GM12878 (cell line): ENCODE data around the gene TMC8. TPM values are rescaled to one million over a fixed set of nuclear protein-coding genes. Genes with fewer than 3 reads are reported as not detected.

Source experiments
- CBX3 ChIP-seq: fragments of 200-600 bp; sonication (generic); IDR thresholded peaks from 2 replicates; pipeline ENCODE4 v1.6.1; 2016; ENCODE audit warnings: low read depth, borderline replicate concordance
- HDAC6 ChIP-seq: fragments of 200-600 bp; sonication (generic); IDR thresholded peaks from one replicate; pipeline ENCODE4 v1.8.0; 2017; ENCODE audit warnings: antibody characterized with exemption; ENCODE audit not compliant: unreplicated experiment
- KAT2A ChIP-seq: conservative IDR thresholded peaks from 2 replicates; pipeline ENCODE4 v1.6.1; 2011; ENCODE audit warnings: low read depth, low read length; ENCODE audit not compliant: control insufficient read depth
- MXI1 ChIP-seq: fragments of 150-350 bp; IDR thresholded peaks from 2 replicates; pipeline ENCODE4 v1.6.1; 2011; ENCODE audit warnings: low read depth, mild to moderate bottlenecking, inconsistent platforms, low read length, improper control_type of control experiment
- NRF1 ChIP-seq: conservative IDR thresholded peaks from 2 replicates; pipeline ENCODE4 v1.6.1; 2011; ENCODE audit warnings: mild to moderate bottlenecking, low read depth, low read length, improper control_type of control experiment
- SREBF1 ChIP-seq: IDR thresholded peaks from 2 replicates; pipeline ENCODE4 v1.6.1; 2012; ENCODE audit warnings: mild to moderate bottlenecking, low read length
- ZNF274 ChIP-seq: IDR thresholded peaks from one replicate; pipeline ENCODE4 v1.8.0; 2011; ENCODE audit not compliant: insufficient read length, insufficient read depth
- ZNF622 ChIP-seq: fragments of 450-650 bp; IDR thresholded peaks from 2 replicates; pipeline ENCODE4 v1.6.1; 2017; ENCODE audit warnings: mild to moderate bottlenecking, inconsistent platforms
- polyA plus RNA-seq, 11 experiments: library from polyadenylated mRNA; depleted of rRNA in 4 of 11; unstranded in 6 of 11; stranded (reverse) in 5 of 11; fragments of >200 nt; fragmentation: Nextera tagmentation in 4 of 11; fragmentation: Illumina TruSeq in 1 of 11; extraction: Ambion mirVana in 4 of 11; extraction: Trizol in 1 of 11; gene quantifications; 1 replicate in 1 of 11; 2 replicates in 10 of 11; pipeline versions ENCODE4 v1.2.1 to v1.2.3, GENCODE V29; 2011 to 2016; ENCODE audit warnings: inconsistent platforms in 2 of 11, missing spikeins in 2 of 11, low read depth in 1 of 11
- total RNA-seq, 4 experiments: library from RNA; depleted of rRNA in 3 of 4; stranded (reverse); fragments of >200 nt in 3 of 4; fragmentation: Illumina TruSeq in 1 of 4; extraction: Trizol in 1 of 4; gene quantifications; 2 replicates each; pipeline versions ENCODE4 v1.2.1 to v1.2.3, GENCODE V29; 2013 to 2021
- TF ChIP-seq, protein P1 (sequence below): fragments of 450-650 bp; formaldehyde crosslinking; IDR thresholded peaks from 2 replicates; pipeline ENCODE4 v1.4.0; 2022; ENCODE audit warnings: mild to moderate bottlenecking, moderate library complexity
- TF ChIP-seq, protein P2 (sequence below): fragments of 450-650 bp; IDR thresholded peaks from 2 replicates; pipeline ENCODE4 v1.6.1; 2017; ENCODE audit warnings: mild to moderate bottlenecking
- TF ChIP-seq, protein P3 (sequence below): fragments of 450-650 bp; IDR thresholded peaks from 2 replicates; pipeline ENCODE4 v1.6.1; 2017; ENCODE audit warnings: mild to moderate bottlenecking, moderate library complexity
- TF ChIP-seq, protein P4 (sequence below): fragments of 450-650 bp; conservative IDR thresholded peaks from 2 replicates; pipeline ENCODE4 v1.6.1; 2017; ENCODE audit warnings: mild to moderate bottlenecking, moderate library complexity
- TF ChIP-seq, protein P5 (sequence below): fragments of 450-650 bp; IDR thresholded peaks from 2 replicates; pipeline ENCODE4 v1.6.1; 2014; ENCODE audit warnings: mild to moderate bottlenecking
- TF ChIP-seq, protein P6 (sequence below), 3 experiments: IDR thresholded peaks in 2 of 3; conservative IDR thresholded peaks in 1 of 3; 2 replicates each; pipeline ENCODE4 v1.5.1; 2011; ENCODE audit warnings: low read depth in 3 of 3, low read length in 3 of 3, mild to moderate bottlenecking in 3 of 3, control low read depth in 2 of 3, moderate library complexity in 2 of 3, inconsistent platforms in 1 of 3, mixed read lengths in 1 of 3; ENCODE audit not compliant: control insufficient read depth in 2 of 3, insufficient read depth in 1 of 3; ENCODE audit errors: extremely low read depth in 1 of 3

Gene TMC8
- total and polyA plus RNA-seq, 10 of the 15 experiments (the other 5 are each of a cell fraction or from before 2014, with no cell fraction given): 2.7 to 128 (median 40.0) TPM

DNA sequence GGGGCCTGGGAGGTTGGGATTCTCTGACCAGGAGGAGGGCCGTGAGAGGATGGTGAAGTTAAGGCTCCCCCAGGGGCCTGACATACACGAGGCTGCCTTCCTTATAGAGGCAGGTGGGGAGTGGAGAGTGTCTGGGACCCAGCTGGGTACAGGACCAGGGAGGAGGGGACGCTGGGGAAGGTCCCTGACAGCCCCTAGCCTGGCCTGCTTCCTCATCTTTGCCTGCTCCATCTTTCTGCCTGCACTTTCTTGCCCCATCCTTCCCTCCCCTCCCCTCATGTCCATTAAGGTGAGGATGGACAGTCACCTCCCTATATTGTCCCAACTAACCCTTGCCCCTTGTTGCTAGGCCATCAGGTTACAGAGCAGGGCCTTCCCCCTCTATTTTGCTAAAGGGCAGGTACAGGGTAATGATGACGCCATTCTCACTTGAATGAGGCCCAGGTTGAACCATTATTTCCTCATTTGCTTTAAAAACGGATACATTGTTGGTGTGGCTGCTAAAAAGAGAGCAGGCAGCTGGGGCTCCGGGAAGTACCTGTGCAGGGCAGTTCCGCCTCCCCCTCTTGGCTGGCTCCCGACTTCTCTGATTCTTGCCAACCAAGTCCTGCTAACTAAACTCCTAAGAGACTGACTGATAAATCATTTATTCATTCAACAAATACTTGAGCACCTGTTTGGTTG is 16.9 kb downstream of the TMC8 start (continued):
- TF ChIP-seq, protein P1, sequence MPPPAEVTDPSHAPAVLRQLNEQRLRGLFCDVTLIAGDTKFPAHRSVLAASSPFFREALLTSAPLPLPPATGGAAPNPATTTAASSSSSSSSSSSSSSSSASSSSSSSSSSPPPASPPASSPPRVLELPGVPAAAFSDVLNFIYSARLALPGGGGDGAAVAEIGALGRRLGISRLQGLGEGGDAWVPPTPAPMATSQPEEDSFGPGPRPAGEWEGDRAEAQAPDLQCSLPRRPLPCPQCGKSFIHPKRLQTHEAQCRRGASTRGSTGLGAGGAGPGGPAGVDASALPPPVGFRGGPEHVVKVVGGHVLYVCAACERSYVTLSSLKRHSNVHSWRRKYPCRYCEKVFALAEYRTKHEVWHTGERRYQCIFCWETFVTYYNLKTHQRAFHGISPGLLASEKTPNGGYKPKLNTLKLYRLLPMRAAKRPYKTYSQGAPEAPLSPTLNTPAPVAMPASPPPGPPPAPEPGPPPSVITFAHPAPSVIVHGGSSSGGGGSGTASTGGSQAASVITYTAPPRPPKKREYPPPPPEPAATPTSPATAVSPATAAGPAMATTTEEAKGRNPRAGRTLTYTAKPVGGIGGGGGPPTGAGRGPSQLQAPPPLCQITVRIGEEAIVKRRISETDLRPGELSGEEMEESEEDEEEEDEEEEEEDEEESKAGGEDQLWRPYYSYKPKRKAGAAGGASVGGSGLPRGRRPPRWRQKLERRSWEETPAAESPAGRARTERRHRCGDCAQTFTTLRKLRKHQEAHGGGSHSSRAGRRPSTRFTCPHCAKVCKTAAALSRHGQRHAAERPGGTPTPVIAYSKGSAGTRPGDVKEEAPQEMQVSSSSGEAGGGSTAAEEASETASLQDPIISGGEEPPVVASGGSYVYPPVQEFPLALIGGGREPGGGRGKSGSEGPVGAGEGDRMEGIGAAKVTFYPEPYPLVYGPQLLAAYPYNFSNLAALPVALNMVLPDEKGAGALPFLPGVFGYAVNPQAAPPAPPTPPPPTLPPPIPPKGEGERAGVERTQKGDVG (CRISPR knock-in tag): no peak
- TF ChIP-seq MXI1 (peak; percentile 54; the same call in 1 of the 2 replicates), HDAC6 (no peak), CBX3 (no peak), KAT2A (no peak), NRF1 (no peak), SREBF1 (no peak), ZNF274 (no peak), ZNF622 (no peak)
- TF ChIP-seq, protein P2, sequence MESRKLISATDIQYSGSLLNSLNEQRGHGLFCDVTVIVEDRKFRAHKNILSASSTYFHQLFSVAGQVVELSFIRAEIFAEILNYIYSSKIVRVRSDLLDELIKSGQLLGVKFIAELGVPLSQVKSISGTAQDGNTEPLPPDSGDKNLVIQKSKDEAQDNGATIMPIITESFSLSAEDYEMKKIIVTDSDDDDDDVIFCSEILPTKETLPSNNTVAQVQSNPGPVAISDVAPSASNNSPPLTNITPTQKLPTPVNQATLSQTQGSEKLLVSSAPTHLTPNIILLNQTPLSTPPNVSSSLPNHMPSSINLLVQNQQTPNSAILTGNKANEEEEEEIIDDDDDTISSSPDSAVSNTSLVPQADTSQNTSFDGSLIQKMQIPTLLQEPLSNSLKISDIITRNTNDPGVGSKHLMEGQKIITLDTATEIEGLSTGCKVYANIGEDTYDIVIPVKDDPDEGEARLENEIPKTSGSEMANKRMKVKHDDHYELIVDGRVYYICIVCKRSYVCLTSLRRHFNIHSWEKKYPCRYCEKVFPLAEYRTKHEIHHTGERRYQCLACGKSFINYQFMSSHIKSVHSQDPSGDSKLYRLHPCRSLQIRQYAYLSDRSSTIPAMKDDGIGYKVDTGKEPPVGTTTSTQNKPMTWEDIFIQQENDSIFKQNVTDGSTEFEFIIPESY: no peak
- TF ChIP-seq, protein P3, sequence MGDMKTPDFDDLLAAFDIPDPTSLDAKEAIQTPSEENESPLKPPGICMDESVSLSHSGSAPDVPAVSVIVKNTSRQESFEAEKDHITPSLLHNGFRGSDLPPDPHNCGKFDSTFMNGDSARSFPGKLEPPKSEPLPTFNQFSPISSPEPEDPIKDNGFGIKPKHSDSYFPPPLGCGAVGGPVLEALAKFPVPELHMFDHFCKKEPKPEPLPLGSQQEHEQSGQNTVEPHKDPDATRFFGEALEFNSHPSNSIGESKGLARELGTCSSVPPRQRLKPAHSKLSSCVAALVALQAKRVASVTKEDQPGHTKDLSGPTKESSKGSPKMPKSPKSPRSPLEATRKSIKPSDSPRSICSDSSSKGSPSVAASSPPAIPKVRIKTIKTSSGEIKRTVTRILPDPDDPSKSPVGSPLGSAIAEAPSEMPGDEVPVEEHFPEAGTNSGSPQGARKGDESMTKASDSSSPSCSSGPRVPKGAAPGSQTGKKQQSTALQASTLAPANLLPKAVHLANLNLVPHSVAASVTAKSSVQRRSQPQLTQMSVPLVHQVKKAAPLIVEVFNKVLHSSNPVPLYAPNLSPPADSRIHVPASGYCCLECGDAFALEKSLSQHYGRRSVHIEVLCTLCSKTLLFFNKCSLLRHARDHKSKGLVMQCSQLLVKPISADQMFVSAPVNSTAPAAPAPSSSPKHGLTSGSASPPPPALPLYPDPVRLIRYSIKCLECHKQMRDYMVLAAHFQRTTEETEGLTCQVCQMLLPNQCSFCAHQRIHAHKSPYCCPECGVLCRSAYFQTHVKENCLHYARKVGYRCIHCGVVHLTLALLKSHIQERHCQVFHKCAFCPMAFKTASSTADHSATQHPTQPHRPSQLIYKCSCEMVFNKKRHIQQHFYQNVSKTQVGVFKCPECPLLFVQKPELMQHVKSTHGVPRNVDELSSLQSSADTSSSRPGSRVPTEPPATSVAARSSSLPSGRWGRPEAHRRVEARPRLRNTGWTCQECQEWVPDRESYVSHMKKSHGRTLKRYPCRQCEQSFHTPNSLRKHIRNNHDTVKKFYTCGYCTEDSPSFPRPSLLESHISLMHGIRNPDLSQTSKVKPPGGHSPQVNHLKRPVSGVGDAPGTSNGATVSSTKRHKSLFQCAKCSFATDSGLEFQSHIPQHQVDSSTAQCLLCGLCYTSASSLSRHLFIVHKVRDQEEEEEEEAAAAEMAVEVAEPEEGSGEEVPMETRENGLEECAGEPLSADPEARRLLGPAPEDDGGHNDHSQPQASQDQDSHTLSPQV: 0 out of 2 replicates have a peak, but pooled peaks have one; percentile 6
- TF ChIP-seq, protein P4, sequence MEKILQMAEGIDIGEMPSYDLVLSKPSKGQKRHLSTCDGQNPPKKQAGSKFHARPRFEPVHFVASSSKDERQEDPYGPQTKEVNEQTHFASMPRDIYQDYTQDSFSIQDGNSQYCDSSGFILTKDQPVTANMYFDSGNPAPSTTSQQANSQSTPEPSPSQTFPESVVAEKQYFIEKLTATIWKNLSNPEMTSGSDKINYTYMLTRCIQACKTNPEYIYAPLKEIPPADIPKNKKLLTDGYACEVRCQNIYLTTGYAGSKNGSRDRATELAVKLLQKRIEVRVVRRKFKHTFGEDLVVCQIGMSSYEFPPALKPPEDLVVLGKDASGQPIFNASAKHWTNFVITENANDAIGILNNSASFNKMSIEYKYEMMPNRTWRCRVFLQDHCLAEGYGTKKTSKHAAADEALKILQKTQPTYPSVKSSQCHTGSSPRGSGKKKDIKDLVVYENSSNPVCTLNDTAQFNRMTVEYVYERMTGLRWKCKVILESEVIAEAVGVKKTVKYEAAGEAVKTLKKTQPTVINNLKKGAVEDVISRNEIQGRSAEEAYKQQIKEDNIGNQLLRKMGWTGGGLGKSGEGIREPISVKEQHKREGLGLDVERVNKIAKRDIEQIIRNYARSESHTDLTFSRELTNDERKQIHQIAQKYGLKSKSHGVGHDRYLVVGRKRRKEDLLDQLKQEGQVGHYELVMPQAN: no peak
- TF ChIP-seq, protein P5, sequence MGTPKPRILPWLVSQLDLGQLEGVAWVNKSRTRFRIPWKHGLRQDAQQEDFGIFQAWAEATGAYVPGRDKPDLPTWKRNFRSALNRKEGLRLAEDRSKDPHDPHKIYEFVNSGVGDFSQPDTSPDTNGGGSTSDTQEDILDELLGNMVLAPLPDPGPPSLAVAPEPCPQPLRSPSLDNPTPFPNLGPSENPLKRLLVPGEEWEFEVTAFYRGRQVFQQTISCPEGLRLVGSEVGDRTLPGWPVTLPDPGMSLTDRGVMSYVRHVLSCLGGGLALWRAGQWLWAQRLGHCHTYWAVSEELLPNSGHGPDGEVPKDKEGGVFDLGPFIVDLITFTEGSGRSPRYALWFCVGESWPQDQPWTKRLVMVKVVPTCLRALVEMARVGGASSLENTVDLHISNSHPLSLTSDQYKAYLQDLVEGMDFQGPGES: no peak
- TF ChIP-seq, protein P6, sequence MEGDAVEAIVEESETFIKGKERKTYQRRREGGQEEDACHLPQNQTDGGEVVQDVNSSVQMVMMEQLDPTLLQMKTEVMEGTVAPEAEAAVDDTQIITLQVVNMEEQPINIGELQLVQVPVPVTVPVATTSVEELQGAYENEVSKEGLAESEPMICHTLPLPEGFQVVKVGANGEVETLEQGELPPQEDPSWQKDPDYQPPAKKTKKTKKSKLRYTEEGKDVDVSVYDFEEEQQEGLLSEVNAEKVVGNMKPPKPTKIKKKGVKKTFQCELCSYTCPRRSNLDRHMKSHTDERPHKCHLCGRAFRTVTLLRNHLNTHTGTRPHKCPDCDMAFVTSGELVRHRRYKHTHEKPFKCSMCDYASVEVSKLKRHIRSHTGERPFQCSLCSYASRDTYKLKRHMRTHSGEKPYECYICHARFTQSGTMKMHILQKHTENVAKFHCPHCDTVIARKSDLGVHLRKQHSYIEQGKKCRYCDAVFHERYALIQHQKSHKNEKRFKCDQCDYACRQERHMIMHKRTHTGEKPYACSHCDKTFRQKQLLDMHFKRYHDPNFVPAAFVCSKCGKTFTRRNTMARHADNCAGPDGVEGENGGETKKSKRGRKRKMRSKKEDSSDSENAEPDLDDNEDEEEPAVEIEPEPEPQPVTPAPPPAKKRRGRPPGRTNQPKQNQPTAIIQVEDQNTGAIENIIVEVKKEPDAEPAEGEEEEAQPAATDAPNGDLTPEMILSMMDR (IDR thresholded peaks at IDR 0.05 in 2 of 3, conservative IDR thresholded peaks at IDR 0.05 in 1 of 3; ENCODE audit: control insufficient read depth in 2 of 3, extremely low read depth in 1 of 3, insufficient read depth in 1 of 3, low read depth in 3 of 3, low read length in 3 of 3): no peak
